Stimulated activated naive CD8-positive, alpha-beta T cell treated with anti-CD3 and anti-CD28 coated beads, Interleukin-15, Interleukin-2, amounts not matched to agents 100 ng/mL and 50 ng/mL, for 24 hours (primary cell): Measurements from ENCODE around the gene ACACA.

Experiments
- H3K27ac Mint-ChIP-seq: one replicate; pipeline ENCODE4 v1.8.0; 2021; ENCODE audit warnings: mild to moderate bottlenecking, mixed read lengths
- H3K27me3 Mint-ChIP-seq: one replicate; pipeline ENCODE4 v1.8.0; 2021; ENCODE audit warnings: mixed read lengths
- H3K36me3 Mint-ChIP-seq: one replicate; pipeline ENCODE4 v1.8.0; 2021; ENCODE audit warnings: low read depth, mixed read lengths
- H3K4me1 Mint-ChIP-seq: one replicate; pipeline ENCODE4 v1.8.0; 2021; ENCODE audit warnings: low read depth, mixed read lengths
- H3K4me3 Mint-ChIP-seq: one replicate; pipeline ENCODE4 v1.8.0; 2021; ENCODE audit warnings: mild to moderate bottlenecking, mixed read lengths
- H3K9me3 Mint-ChIP-seq: one replicate; pipeline ENCODE4 v1.8.0; 2021; ENCODE audit warnings: mixed read lengths

Gene ACACA

DNA sequence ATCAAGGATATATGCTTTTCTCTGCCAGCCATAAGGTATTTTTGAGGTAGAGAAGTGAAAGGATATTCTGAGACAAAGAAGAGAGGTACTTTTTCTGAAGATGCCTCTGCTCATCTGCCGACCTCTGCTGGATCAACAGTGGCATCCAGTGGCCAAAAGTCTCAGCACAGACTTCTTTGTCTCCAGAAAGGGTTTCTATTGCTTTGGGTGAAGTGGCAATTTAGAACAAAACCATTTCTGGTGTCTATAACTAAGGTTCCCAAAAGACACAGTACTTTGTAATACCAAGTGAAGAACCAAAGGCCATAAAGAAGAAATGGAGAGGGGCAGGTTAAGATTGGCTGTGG is 186.1 kb downstream of the ACACA start:
- H3K4me1 Mint-ChIP-seq = no peaks in the 10 kb centered on the region
- peaks cover 52% of the 10 kb centered on the region for H3K36me3 Mint-ChIP-seq
- H3K27ac Mint-ChIP-seq = no peak overlapping the region
- H3K27me3 Mint-ChIP-seq = no peaks in the 10 kb centered on the region
- H3K9me3 Mint-ChIP-seq = no peaks in the 10 kb centered on the region
- no peak overlapping the region for H3K4me3 Mint-ChIP-seq

DNA sequence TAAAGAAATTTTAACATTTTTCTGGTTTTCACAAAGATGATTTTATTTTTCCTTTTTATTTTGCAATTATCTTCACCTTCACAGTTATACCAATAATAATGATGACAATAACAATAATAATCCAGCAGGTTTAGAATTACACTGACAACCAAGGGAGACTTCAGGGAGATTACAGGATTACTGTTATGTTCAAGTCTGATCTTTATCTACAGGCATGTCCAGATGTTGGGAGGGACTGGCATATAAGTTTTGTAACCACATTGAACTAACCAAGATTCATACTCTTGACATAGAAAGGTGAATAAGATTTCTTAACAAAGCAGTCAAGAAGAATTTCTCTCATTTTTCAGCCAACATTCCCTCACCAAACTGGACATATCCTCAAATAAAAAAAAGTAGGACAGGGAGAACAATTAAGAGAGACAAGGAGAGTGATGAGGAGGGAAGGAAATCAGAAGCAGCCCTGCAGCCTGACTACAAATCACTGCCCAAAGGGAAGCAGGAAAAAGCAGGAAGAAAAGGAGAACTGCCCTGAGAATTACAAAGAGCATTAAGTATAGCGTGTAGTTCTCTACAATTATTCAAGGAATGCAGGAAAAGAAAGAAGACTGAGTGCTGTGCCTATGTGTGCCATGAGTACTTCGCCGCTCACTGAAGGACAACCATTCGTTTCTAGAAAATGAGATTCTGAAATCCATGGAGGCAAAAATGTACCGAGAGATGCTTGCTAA is 186.6 kb downstream of the ACACA start:
- H3K4me1 Mint-ChIP-seq = no peaks in the 10 kb centered on the region
- H3K4me3 Mint-ChIP-seq = no peak overlapping the region
- no peaks in the 10 kb centered on the region for H3K27me3 Mint-ChIP-seq
- no peak overlapping the region for H3K27ac Mint-ChIP-seq
- H3K36me3 Mint-ChIP-seq = peaks cover 49% of the 10 kb centered on the region
- no peaks in the 10 kb centered on the region for H3K9me3 Mint-ChIP-seq

DNA sequence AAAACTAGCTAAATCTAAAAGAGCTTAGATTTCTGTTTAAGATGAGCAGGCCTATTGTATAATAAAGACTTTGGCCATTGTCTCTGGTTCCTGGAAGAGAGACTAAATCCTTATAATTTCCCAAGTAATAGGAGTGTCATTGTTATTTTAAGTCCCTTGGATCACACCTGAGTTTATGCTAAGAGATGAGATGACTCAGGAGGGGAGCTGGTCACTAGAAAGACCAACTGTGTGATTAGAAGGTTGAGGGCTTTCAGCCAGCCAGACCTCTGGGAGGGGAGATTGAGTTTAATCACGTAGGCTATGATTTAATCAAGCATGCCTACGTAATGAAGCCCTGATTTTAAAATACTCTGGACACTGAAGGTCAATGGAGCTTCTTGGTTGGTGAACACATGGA is 187.8 kb downstream of the ACACA start:
- Mint-ChIP-seq H3K9me3 (no peaks in the 10 kb centered on the region), H3K4me1 (no peaks in the 10 kb centered on the region), H3K4me3 (no peak overlapping the region), H3K27me3 (no peaks in the 10 kb centered on the region), H3K36me3 (peaks cover 47% of the 10 kb centered on the region), H3K27ac (no peak overlapping the region)

DNA sequence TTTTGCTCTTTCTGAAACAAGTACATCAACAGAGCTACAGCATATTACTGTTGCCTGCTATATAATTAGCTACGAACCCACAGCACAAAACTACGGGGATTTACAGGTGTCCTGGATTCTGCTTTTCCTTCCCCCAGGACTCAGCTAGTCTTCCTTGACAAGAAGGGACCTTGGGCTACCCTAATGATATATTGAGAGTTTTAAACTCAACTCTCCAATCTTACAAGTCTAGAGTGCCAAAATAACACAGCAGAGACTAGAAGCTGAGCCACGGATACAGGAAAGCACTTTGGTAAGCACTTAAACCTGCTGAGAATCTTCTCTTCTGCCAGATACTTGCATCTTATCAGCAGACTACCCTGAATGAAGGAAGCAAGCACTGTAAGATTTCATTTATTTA is 192.2 kb downstream of the ACACA start:
- Mint-ChIP-seq H3K36me3 (peaks cover 56% of the 10 kb centered on the region), H3K27me3 (no peaks in the 10 kb centered on the region), H3K9me3 (no peaks in the 10 kb centered on the region), H3K4me1 (no peaks in the 10 kb centered on the region), H3K4me3 (no peak overlapping the region), H3K27ac (no peak overlapping the region)

DNA sequence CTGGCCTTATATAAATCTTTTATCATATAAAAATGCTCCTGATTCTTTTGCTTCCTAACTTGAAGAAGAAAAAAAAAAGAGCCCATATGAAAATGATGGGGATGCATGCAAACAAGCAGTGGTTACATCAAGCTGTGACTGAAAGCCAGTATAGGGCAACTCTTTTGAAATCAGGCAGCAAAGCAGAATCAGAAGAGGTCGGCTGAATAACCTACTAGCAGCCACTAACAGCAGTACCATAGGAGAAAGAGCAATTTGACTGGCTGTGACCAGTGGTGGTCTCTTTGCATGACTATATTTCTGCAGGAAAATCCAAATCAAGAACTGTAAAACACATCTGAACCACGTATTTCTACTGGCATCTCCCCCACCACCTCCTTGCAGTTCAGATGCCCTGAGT is 192.7 kb downstream of the ACACA start:
- Mint-ChIP-seq H3K4me3 (no peak overlapping the region), H3K27ac (no peak overlapping the region), H3K36me3 (peaks cover 60% of the 10 kb centered on the region), H3K4me1 (no peaks in the 10 kb centered on the region), H3K9me3 (no peaks in the 10 kb centered on the region), H3K27me3 (no peaks in the 10 kb centered on the region)

DNA sequence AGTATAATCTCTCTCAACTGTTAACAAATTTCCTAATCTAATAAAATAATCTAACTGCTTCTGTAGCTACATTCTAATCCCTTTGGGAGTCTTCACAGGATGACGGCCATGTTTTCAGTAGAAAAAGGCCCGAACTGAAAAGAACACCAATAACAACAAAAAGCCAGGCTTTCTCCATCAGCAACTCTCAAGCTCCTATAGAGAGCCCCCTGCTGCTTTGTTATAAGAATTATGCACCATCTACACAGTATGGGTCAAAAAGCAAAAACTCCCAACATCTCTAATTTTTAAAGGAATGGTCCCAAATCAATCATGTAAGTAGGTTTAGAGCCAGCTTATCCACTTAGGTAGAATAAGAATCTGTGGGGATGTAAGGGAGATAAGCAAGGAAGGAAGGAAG is 194.5 kb downstream of the ACACA start:
- H3K4me1 Mint-ChIP-seq = no peaks in the 10 kb centered on the region
- no peak overlapping the region for H3K27ac Mint-ChIP-seq
- H3K36me3 Mint-ChIP-seq = peaks cover 64% of the 10 kb centered on the region
- H3K4me3 Mint-ChIP-seq = no peak overlapping the region
- no peaks in the 10 kb centered on the region for H3K27me3 Mint-ChIP-seq
- no peaks in the 10 kb centered on the region for H3K9me3 Mint-ChIP-seq

DNA sequence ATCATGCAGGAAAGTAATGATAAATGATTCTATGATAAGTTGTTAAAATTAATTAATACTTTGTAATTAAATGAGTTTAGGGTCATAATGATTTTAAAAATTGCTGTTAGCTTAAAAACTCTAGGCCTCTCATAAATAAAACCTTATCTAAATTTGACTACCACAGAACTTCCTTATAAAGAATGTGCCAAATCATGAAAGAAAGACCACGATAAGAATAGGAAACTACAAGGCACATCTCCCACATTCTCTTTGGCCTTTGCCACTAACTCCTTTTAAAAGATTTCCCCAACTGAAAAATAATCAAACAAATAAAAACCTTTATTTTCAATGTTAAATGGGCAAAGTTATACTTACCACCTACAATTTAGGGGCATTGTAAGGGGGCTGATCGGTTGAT is 195.5 kb downstream of the ACACA start:
- Mint-ChIP-seq H3K36me3 (peaks cover 63% of the 10 kb centered on the region), H3K27me3 (no peaks in the 10 kb centered on the region), H3K27ac (no peak overlapping the region), H3K4me1 (no peaks in the 10 kb centered on the region), H3K4me3 (no peak overlapping the region), H3K9me3 (no peaks in the 10 kb centered on the region)

DNA sequence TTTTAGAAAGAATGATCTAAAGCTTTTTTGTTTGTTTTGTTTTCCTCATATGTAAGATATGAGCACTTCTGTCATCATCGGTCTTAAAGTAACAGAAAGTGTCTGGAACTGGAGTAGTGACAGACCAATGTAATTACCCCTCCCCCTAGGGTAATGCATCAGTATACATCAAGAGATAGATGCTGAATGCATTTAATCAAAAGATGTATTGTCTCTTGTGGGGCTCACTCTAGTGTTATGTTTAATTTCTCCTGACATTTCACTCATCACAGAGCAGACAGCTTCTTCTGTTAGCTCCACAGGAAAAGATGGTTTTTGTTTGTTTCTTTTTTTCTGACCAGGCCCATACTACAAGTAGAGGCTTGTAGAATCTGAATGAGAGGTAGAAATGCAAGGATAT is 199.5 kb downstream of the ACACA start:
- Mint-ChIP-seq H3K36me3 (peaks cover 69% of the 10 kb centered on the region), H3K9me3 (no peaks in the 10 kb centered on the region), H3K4me3 (no peak overlapping the region), H3K27ac (no peak overlapping the region), H3K27me3 (no peaks in the 10 kb centered on the region), H3K4me1 (no peaks in the 10 kb centered on the region)

DNA sequence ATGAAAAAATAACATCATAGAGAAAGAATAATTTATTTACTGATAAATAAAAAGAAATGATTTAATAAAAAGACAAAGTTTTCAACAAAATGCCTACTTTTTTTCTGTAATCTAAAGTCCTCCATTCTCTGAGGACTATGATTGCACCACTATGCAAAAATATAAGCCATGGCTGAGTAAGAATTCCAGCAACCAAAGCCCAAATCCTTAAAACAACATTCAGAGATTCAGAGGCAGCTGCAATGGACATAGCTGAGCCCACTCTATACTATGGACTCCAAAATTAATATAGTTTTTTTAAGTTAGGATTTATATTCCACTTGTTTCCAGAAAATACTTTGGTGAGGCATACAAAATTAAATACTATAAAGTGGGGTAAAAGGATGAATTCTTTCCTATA is 200.3 kb downstream of the ACACA start:
- no peaks in the 10 kb centered on the region for H3K27me3 Mint-ChIP-seq
- no peaks in the 10 kb centered on the region for H3K4me1 Mint-ChIP-seq
- H3K36me3 Mint-ChIP-seq = peaks cover 71% of the 10 kb centered on the region
- H3K9me3 Mint-ChIP-seq = no peaks in the 10 kb centered on the region
- H3K4me3 Mint-ChIP-seq = no peak overlapping the region
- H3K27ac Mint-ChIP-seq = no peak overlapping the region

DNA sequence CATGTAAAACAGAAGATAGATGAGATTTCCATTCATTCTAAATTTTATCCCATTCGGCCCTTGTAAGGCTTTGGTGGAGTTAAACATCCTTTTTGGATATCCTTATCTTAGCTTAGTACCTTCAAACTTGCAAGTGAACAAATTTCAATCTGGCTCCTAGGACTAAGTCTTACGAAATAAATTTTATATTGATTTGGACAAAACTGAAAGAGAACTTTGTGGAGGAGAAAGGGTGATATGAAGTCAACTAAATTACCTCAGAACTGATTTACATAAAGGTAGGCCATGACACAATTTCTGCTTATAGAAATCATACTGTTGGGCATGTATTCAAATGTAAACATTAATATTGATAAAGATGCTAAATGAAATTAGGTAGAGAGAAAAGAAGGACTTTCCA is 206.1 kb downstream of the ACACA start:
- Mint-ChIP-seq H3K27me3 (no peaks in the 10 kb centered on the region), H3K9me3 (no peaks in the 10 kb centered on the region), H3K27ac (no peak overlapping the region), H3K4me1 (peaks cover 3% of the 10 kb centered on the region), H3K36me3 (peaks cover 59% of the 10 kb centered on the region), H3K4me3 (no peak overlapping the region)

DNA sequence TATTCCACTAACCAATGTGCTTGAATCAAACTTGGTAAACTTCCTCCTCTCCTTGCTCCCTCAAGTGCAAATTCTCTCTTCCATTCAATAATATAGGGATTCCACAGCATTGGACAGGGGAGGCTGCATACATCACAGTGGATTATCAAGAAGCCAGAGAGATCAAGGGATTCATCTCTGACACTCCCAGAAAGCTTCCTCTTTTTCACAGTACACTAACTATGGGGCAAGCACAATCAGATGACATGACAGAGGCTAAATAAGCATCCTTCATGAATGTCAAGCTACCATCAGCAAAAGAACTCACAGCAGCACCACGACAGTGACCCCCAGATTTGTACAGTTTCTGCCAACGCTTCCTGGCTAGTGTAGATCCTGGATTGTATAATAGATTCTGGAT is 209.3 kb downstream of the ACACA start:
- Mint-ChIP-seq H3K4me1 (peaks cover 5% of the 10 kb centered on the region), H3K36me3 (peaks cover 56% of the 10 kb centered on the region), H3K4me3 (no peak overlapping the region), H3K27me3 (no peaks in the 10 kb centered on the region), H3K27ac (no peak overlapping the region), H3K9me3 (no peaks in the 10 kb centered on the region)

DNA sequence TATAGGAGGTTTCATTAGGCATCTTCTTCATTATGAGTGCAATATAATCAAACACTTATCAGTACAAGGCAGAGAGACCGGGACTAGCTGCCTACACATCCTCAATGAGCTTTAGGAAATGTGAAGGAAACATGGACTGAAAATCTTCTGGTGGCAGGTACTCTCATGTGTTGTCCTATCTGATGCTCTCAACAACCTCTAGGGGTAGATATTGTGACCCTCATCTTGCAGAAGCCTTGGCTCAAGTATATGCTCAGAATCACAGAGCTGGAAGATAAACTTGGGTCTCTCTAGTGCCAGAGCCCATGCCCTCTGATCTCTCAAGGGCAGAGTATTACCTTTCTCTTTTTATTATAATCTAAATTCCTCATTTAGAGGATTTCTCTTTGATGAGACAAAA is 212.4 kb downstream of the ACACA start:
- Mint-ChIP-seq H3K27ac (no peak overlapping the region), H3K4me1 (peaks cover 5% of the 10 kb centered on the region), H3K4me3 (no peak overlapping the region), H3K9me3 (no peaks in the 10 kb centered on the region), H3K36me3 (peaks cover 49% of the 10 kb centered on the region), H3K27me3 (no peaks in the 10 kb centered on the region)

DNA sequence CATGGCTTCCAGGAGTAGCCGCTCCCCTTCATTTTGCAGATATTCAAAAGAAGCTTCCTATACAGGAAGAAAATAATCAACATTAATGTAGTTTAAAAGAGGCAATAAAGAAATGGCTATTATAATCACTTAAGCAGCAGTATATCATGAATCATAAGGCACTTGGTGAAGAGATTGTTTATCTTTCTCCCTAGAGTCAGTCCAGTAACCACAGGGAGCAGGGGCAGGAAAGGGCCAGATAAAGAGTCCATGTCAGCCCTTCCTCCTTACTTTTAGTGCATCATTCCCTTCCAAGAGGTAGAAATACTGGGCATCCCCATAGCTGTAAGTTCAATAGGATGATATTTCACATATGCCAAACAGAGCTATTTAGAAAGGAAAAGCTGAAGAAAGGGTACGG is 215.4 kb downstream of the ACACA start:
- Mint-ChIP-seq H3K4me1 (peaks cover 5% of the 10 kb centered on the region), H3K27me3 (no peaks in the 10 kb centered on the region), H3K36me3 (peaks cover 69% of the 10 kb centered on the region), H3K4me3 (no peak overlapping the region), H3K9me3 (no peaks in the 10 kb centered on the region), H3K27ac (no peak overlapping the region)

DNA sequence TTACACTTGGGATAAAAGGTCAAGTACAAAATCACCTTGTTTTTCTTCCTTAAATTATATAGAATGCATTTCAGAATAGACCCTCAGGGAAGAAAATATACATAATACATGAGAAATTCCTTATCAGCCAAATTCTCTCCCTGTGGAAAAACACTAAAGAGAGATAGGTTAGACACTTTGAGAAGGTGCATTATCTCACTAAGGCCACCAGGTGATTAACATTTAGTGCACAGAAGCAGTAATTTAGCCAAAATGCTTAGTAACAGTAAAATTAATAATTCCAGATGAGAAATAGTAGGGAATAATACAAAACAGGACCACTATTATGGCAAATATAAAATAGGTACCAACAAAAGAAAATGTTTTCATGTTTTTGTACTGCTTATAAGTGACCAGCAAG is 216.1 kb downstream of the ACACA start:
- H3K27me3 Mint-ChIP-seq = no peaks in the 10 kb centered on the region
- peaks cover 1% of the 10 kb centered on the region for H3K4me1 Mint-ChIP-seq
- H3K4me3 Mint-ChIP-seq = no peak overlapping the region
- no peak overlapping the region for H3K27ac Mint-ChIP-seq
- peaks cover 69% of the 10 kb centered on the region for H3K36me3 Mint-ChIP-seq
- no peaks in the 10 kb centered on the region for H3K9me3 Mint-ChIP-seq

DNA sequence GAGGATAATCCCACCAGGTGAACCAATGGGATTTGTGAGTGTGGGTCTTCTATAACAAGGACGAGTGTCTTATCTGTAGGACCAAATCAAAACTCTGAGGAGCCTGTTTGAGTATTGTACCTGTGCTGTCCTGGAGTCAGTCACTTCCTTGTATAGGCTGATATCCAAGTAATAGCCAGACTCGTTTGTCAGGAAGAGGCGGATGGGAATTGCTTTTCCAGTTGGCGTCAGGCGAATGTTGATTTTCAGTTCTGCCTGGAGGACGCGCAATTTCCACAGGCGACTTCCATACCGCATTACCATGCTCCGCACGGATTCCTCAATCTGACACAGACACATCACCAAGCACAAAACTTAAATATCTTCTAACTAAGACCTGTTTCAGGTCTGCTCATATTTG is 218.5 kb downstream of the ACACA start:
- Mint-ChIP-seq H3K4me3 (no peak overlapping the region), H3K9me3 (no peaks in the 10 kb centered on the region), H3K4me1 (no peaks in the 10 kb centered on the region), H3K27ac (no peak overlapping the region), H3K27me3 (no peaks in the 10 kb centered on the region), H3K36me3 (peaks cover 62% of the 10 kb centered on the region)

DNA sequence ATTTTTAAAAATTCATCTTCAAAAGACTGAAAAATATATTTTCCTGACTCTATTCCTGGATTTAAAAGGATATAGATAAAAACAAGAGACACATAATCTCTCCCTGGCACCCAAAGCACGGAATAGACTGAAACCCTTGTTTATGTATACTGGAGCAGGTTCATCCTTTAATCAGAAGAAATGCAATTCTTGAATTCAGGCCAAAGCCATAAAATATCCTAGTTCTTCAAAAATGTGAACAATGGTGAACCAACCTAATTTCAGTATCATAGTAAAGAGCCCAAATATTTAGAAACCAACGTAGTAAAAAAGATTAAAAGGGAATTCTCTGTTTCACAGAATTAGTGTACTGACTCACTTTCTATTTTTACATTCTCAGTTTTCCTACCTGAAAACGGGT is 219.4 kb downstream of the ACACA start:
- H3K9me3 Mint-ChIP-seq = no peaks in the 10 kb centered on the region
- H3K36me3 Mint-ChIP-seq = peaks cover 60% of the 10 kb centered on the region
- no peaks in the 10 kb centered on the region for H3K4me1 Mint-ChIP-seq
- no peak overlapping the region for H3K27ac Mint-ChIP-seq
- no peak overlapping the region for H3K4me3 Mint-ChIP-seq
- H3K27me3 Mint-ChIP-seq = no peaks in the 10 kb centered on the region
